Upper lobe of left lung (tissue), 4 donors: ENCODE results near the gene WDR90.

Experiments
- EP300 ChIP-seq, 4 donors: sonication (generic); formaldehyde crosslinking; IDR thresholded peaks; one replicate each; pipeline ENCODE4 v1.5.1; 2017; ENCODE audit warnings: antibody characterized with exemption in 4 of 4, control low read depth in 2 of 4
- POLR2AphosphoS5 ChIP-seq, 2 donors: sonication (generic); formaldehyde crosslinking; IDR thresholded peaks; one replicate each; pipeline ENCODE4 v1.5.1; 2017; ENCODE audit warnings: antibody characterized with exemption in 2 of 2
- TF ChIP-seq, protein P1 (sequence below), 6 experiments: fragments of 450-650 bp in 4 of 6; fragments of 200-600 bp in 2 of 6; sonication (generic) in 2 of 6; IDR thresholded peaks; one replicate each; pipeline ENCODE4 v1.5.1; 2016 to 2019; ENCODE audit warnings: antibody characterized with exemption in 6 of 6

DNA sequence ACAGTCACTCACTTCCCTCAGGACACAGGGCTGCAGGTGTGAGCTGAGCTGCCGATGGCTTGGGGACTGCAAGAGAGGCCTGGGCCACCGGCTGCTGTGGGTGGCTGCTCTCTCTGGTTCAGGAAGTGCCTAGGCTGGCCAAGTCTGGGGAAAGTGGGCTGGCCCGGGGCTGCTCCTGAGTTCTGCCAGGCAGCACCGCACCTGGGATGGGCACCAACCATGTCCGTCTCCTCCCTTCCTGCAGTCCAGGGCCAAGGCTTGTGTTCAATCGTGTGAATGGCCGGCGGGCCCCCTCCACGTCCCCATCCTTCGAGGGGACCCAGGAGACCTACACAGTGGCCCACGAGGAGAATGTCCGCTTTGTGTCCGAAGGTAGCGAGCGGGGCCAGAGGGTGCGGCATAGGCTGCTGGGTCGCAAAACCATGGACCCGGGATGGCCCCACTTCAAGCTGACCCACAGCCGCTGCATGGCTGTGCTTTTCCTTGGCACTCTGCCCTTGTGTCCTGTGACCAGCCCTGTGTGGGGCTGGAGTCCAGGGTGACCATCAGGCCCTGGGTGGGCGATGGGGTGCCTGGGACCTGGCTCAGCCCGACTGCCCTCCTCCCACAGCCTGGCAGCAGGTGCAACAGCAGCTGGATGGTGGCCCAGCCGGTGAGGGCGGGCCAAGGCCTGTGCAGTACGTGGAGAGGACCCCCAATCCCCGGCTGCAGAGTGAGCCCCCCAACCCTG is 1.8 kb upstream of the WDR90 start:
- no peak for TF ChIP-seq POLR2AphosphoS5 (IDR thresholded peaks at IDR 0.05)
- no peak for TF ChIP-seq EP300 (IDR thresholded peaks at IDR 0.05)
- TF ChIP-seq, protein P1, sequence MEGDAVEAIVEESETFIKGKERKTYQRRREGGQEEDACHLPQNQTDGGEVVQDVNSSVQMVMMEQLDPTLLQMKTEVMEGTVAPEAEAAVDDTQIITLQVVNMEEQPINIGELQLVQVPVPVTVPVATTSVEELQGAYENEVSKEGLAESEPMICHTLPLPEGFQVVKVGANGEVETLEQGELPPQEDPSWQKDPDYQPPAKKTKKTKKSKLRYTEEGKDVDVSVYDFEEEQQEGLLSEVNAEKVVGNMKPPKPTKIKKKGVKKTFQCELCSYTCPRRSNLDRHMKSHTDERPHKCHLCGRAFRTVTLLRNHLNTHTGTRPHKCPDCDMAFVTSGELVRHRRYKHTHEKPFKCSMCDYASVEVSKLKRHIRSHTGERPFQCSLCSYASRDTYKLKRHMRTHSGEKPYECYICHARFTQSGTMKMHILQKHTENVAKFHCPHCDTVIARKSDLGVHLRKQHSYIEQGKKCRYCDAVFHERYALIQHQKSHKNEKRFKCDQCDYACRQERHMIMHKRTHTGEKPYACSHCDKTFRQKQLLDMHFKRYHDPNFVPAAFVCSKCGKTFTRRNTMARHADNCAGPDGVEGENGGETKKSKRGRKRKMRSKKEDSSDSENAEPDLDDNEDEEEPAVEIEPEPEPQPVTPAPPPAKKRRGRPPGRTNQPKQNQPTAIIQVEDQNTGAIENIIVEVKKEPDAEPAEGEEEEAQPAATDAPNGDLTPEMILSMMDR (IDR thresholded peaks at IDR 0.05) = no peak
